WERI-Rb-1 (cell line): ENCODE measurements around the gene PTDSS2.

ENCODE experiments used
- DNase-seq: peaks from one replicate; pipeline ENCODE4 v3.0.0-alpha.2; 2020
- H3K27ac ChIP-seq: fragments of 250-450 bp; sonication (Bioruptor Pico); 2 replicates; pipeline ENCODE4 v1.5.1; 2020; ENCODE audit warnings: mild to moderate bottlenecking, moderate library complexity
- H3K27me3 ChIP-seq: fragments of 250-450 bp; sonication (Bioruptor Pico); 2 replicates; pipeline ENCODE4 v1.5.1; 2021; ENCODE audit warnings: mild to moderate bottlenecking, low read depth, moderate library complexity; ENCODE audit not compliant: insufficient read depth, severe bottlenecking
- H3K36me3 ChIP-seq: fragments of 250-450 bp; sonication (Bioruptor Pico); 2 replicates; pipeline ENCODE4 v1.5.1; 2020; ENCODE audit warnings: mild to moderate bottlenecking, moderate library complexity
- H3K4me3 ChIP-seq: 2 replicates; pipeline ENCODE4 v1.5.1; 2011; ENCODE audit warnings: low read depth, mild to moderate bottlenecking, control low read depth, low read length
- H3K9me3 ChIP-seq: fragments of 250-450 bp; sonication (Bioruptor Pico); 2 replicates; pipeline ENCODE4 v1.5.1; 2021; ENCODE audit warnings: mild to moderate bottlenecking, moderate library complexity; ENCODE audit not compliant: severe bottlenecking
- TF ChIP-seq, protein P1 (sequence below): IDR thresholded peaks from 2 replicates; pipeline ENCODE4 v1.5.1; 2011; ENCODE audit warnings: low read depth, mild to moderate bottlenecking, control low read depth, inconsistent platforms, low read length

The PTDSS2 gene

DNA sequence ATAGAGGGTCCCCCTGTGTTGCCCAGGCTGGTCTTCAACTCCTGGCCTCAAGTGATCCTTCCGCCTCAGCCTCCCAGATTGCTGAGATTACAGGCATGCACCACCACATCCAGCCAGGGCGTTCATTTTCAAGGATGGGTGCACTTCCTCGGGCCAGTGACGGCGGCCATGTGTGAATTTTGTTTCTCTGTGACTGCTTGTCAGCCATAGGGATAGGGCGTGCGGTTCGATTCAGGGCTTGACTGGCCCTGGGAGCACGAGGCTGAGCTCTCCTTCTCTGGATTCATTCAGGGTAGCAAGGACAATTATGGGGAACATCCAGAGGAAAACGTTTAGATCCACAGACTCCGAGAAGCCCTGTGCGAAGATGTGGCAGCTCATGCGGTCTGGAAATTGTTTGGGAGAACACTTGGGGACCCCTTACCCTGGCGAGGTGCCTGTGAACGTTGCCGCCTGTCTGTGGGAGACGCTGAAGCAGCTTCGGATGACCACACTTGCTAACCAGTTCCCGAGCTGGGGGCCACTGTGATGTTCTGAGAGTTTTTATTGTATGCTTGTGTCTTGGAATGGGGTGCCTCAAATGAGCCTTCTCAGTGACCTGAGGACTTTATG, 2.9 kb downstream of the PTDSS2 start:
- Histone ChIP-seq H3K9me3 (no peaks in the 10 kb centered on the region), H3K27ac (no peak overlapping the region), H3K27me3 (no peaks in the 10 kb centered on the region), H3K4me3 (no peak overlapping the region), H3K36me3 (peaks cover 21% of the 10 kb centered on the region)
- DNase-seq: no peak
- TF ChIP-seq, protein P1, sequence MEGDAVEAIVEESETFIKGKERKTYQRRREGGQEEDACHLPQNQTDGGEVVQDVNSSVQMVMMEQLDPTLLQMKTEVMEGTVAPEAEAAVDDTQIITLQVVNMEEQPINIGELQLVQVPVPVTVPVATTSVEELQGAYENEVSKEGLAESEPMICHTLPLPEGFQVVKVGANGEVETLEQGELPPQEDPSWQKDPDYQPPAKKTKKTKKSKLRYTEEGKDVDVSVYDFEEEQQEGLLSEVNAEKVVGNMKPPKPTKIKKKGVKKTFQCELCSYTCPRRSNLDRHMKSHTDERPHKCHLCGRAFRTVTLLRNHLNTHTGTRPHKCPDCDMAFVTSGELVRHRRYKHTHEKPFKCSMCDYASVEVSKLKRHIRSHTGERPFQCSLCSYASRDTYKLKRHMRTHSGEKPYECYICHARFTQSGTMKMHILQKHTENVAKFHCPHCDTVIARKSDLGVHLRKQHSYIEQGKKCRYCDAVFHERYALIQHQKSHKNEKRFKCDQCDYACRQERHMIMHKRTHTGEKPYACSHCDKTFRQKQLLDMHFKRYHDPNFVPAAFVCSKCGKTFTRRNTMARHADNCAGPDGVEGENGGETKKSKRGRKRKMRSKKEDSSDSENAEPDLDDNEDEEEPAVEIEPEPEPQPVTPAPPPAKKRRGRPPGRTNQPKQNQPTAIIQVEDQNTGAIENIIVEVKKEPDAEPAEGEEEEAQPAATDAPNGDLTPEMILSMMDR: no peak

DNA sequence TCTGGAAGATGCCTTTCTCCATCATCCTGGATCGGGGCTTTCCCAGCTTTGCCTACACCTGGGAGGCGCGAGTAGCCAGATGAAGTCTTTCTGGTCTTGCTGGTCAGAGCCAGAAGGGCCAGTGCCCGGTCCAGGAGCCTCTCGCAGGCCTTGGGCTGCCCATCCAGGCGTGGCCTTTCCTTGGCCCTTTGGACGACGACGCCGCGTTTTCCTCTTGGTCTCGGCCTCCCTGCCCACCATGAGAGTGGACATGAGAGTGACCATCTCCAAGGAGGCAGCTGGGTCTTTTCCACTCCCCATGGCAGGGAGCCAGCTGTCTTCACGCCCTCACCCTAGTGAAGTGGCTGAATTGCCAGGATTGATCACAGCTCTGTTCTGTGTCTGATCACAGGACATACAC, 3.5 kb downstream of the PTDSS2 start:
- Histone ChIP-seq H3K4me3 (no peak overlapping the region), H3K27me3 (no peaks in the 10 kb centered on the region), H3K36me3 (peaks cover 21% of the 10 kb centered on the region), H3K27ac (no peak overlapping the region), H3K9me3 (no peaks in the 10 kb centered on the region)
- TF ChIP-seq, protein P1: no peak
- no peak for DNase-seq

DNA sequence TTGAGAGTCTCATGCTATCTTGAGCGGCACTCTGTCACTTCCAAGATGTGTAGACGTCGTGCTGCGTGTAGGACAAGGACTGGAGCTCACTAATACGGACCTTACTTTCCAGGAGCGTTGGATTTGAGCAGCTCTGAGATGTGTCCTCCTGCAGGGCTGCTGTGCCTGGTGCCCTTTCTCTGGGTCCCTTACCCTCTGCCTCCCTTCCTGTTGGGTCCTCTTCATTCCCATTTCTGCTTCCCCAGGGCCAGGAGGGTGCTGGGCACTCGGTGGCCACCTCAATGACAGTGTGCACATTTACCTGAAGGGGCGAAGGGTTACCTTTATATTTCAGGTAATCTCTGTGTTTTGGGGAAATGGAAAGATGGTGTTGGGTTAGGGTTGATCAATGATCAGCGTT, 4.0 kb downstream of the PTDSS2 start:
- no peak overlapping the region for H3K4me3 ChIP-seq
- DNase-seq: no peak
- H3K9me3 ChIP-seq: no peaks in the 10 kb centered on the region
- peaks cover 21% of the 10 kb centered on the region for H3K36me3 ChIP-seq
- H3K27ac ChIP-seq: no peak overlapping the region
- no peaks in the 10 kb centered on the region for H3K27me3 ChIP-seq
- TF ChIP-seq, protein P1: no peak

DNA sequence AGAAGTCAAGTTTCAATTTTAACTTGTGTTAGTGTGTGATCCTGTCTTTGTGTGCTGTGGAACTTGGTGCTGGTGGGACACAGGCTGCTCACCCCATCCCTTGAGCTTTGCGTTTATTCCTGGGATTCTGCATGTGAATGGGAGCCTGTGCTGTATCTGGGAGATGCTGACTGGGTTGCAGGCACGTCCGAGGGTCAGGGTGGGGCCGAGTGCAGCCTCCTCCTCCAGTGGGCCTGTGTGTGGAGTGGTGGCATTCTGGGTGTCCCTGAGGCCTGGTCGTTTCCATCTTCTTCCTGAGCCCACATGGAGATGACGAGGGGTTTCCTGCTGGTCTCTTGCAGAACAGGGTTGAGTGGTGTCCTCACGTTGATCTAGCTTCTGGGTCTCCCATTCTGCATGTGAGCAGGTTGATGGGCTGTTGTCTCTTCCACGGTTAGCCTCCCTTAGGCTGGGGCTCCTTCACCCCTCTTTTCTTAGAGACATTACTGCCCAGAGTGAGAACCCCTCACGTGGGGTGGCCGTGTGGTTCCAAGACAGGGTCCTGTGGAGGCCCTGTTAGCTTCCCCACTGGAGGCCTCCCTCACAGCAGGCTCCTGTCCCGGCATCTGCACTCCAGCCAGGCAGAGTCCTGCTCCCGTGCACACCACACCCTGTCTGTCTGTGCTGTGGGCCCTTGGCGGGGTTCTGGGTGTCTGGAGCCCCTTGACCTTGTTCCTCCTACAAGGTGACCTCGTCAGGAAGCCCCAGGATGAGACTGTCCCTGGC, 4.9 kb downstream of the PTDSS2 start:
- DNase-seq: no peak
- no peaks in the 10 kb centered on the region for H3K9me3 ChIP-seq
- TF ChIP-seq, protein P1: no peak
- no peak overlapping the region for H3K4me3 ChIP-seq
- no peak overlapping the region for H3K27ac ChIP-seq
- H3K27me3 ChIP-seq: no peaks in the 10 kb centered on the region
- peaks cover 25% of the 10 kb centered on the region for H3K36me3 ChIP-seq

DNA sequence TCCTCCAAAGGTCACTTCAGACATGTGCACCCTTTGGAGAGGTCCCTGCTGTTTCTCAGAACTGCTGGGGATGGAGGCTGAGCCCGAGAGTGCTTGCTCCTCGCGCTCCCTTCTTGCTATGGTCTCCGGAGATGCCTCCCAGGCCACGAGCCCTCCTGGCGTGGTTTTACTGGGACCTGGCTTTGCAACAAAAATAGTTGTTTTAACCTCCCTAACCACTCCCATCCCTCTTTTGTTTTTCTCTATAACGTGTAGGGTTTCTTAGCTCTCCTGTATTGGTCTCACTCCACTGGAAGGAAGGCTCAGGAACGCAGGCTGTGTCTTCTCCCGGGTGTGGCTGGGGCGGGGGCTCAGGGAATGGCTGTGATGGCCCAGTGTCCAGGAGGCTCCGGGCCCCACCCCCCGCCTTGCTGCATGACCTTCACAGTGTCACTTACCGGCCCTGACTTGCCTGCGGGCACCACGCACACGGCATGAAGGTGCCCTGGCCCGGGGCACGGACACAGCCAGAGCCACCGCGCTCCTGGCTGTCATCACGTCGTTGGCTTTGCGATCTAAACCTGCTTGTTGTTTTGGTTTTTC, 5.6 kb downstream of the PTDSS2 start:
- TF ChIP-seq, protein P1: no peak
- DNase-seq: no peak
- Histone ChIP-seq H3K4me3 (no peak overlapping the region), H3K27ac (no peak overlapping the region), H3K27me3 (no peaks in the 10 kb centered on the region), H3K9me3 (no peaks in the 10 kb centered on the region), H3K36me3 (peaks cover 26% of the 10 kb centered on the region)
